NCI-H1417 (cell line): Measurements from ENCODE around the gene USP54.
A peak's percentile ranks its signal among the peaks of the same experiment; 100 is the strongest.

Experiments used
- DNase-seq, 3 experiments: peaks; one replicate each; lab custom pipeline; 2025; lab: John Stamatoyannopoulos, UW

Gene USP54

DNA sequence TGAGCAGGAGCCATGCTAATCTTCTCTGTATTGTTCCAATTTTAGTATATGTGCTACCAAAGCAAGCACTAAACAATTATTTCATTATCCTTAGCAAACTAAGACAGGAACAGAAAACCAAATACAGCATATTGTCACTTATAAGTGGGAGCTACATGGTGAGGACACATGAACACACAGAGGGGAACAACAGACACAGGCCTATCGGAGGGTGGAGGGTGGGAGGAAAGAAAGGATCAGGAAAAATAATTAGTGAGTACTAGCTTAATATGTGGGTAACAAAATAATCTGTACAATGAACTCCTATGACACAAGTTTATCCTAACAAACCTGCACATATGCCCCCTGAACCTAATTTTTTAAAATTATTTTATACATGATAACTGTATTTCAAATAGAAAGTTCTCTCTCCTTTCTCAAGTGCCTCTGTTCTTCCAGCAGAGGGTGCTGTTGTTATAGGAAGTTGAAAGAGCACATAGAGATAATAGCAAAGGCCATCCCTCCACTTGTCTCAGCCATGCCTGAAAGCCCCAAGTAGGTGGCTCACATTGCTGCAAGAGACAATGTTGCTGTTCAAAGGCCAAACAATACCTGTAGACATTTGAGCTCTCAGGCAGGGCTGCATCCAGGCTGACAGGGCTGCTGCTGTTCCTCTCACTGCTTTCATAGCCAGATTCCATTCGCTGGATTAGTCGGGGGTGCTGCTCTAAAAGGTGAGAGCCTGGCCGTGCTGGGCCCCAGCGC is 61.9 kb downstream of the USP54 start:
- peak; percentile 17 to 75 (median 75) for DNase-seq

DNA sequence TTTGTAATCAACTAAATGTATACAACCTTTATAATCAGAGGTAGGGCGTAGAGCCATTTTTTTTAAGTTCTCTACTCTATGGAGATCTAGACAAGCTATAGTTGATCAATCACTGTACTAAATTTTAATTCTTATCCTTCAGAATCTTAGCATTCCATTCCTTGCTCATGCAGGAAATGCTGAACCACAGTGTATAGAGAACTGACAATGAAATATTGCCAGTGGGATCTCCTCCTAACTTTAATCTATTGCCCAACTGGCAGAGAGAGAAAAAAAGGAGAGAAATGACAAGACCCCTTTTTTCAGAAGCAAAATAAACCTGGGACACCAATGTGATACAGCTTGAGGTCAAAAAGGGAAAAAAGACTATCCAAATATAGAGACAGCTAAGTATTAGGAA is 68.9 kb downstream of the USP54 start:
- DNase-seq, result no peak

- DNase-seq, result no peak
These were observed 71.8 kb downstream of the USP54 start for GRCh38 chr10:73519336-73519735.

DNA sequence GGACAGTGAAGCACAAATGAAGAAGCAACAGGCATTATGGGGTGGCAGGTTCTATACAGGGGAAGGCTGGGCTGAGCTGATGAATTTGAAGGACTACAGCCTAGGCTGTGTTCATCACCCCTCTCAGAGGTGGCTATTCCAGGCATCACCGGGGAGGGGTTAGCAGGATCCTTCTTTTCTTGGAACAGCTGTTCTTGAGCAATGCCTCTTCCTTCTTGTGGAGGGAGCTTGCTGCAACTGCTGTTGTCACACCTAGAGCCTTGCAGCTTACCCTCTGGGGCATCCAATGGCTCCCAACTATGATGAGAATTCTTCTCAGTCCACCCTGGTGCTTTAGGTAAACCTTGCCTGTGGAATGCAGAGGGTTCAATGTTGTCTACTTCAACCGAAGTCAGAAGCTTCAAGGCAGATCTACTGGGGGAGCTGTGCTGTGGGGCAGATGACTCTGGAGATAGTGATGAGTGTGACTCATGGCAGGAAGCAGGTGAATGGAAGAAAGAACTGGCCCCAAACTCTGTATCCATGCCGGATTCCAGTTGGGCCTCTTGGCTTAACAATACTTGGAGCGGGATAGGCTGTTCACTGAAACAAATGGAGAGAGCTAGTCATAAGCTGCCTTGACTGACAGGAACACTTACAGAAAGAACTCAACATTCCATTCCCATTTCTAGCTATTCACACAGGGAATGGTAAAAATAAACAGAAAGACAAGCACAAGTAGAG is 73.8 kb downstream of the USP54 start:
- no peak for DNase-seq

GRCh38 chr10:73512207-73512743 is 78.9 kb downstream of the USP54 start:
- DNase-seq, result no peak

DNA sequence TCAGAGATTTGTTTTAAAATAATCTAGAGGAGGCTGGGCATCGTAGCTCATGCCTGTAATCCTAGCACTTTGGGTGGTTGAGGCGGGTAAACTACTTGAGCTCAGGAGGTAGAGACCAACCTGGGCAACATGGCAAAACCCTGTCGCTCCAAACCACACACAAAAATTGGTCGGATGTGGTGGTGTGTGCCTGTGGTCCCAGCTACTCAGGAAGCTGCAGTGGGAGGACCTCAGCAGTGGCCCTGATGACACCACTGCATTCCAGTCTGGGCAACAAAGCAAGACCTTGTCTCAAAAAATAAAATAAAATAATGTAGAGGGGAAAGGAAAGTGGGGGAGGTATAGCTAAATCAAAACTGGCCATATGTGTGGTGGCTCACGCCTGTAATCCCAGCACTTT is 81.4 kb downstream of the USP54 start:
- DNase-seq, result no peak

DNA sequence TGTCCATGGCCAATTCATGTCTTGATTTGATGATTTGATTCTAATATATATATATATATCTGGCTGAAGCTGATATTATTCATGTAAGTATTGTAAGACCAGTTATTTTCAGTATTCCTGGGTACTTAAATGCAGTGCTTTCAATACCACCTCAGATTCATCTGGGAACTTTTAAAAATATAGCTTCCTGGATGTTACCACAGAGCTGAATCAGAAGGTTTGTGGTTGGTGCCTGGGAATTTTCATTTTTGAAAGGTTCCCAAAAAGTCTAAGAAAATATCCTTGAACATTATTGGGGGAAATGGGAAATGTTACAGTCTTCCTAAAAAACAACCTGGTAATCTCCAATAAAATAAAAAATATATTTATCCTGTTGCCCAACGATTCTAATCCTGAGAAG is 84.7 kb downstream of the USP54 start:
- DNase-seq, result no peak

DNA sequence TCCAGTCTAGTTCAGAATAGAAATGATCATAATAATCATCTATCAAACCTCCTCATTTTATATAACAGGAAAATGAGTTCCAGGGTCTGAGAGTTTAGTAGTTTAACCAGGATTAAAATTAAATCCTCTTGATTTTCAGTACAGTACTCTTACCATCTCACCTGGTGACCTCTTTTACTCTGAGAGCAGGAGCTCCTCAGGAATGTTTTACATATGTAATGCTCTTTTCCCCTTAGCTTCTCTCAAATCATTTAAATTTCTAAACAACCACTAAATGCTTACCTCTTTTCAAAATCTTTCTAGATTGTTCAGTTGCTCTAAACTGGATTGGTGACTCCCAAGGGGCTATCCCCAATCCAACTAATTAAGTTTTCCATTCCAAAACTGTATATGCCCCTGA is 85.1 kb downstream of the USP54 start:
- DNase-seq, result no peak

DNA sequence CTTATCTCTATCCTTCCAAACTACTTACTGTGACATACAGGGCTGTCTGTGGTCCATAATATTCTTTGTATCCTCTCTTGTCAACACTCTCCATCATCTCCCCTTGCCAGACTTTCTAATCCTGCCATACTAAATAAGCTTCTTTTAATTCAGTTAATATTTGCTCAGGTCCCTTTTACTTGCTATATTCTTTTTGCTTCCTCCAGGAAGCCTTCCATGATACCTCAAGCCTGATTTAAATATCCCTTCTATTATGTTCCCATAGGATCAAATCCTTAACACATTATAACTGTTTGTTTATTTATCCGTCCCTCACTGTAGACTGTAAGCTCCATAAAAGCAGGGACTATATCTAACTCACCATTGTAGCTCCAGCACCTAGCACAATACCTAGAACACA is 88.1 kb downstream of the USP54 start:
- no peak for DNase-seq

GRCh38 chr10:73501651-73502050 is 89.5 kb downstream of the USP54 start:
- DNase-seq, result no peak

GRCh38 chr10:73497623-73498022 is 93.5 kb downstream of the USP54 start:
- DNase-seq, result no peak

DNA sequence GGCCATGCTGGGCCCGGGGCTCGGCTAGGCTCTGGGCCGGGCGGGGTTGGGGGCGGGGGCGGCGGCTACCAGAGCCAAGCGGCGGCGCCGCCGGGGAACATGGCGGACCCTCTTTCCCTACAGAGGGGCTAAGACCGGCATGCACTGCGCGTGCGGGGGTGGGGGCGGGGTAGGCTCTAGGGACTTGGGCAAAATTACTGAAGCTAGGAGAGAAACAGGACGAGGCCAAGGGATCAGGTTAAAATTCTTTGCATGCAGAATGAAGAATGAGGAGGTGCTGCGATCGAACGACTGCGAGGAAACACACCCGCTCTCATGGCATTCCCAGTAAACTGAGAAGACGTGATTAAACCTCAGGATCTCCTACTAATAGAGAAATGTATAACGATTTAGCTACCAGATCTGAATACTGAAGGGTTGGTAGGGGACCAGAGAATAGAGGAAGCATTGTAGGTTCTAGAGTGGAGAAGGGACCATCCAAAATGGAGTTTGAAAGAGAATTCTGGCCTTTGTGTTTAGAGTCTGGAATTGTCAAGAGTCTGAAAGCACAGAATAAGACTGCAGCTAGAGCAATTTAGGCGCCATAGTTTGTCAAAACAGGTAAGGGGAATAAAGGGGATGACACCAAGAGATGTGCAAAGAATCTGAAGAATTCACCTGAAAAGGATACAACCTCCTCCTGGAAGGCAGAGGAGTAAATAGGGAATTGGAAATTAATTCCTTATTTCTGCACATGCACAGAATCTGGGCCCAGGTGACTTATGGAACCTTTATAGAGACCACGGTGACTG is 95.1 kb downstream of the USP54 start, which contains the start of gene PPP3CB:
PPP3CB (minus strand) TSS at position 141 of the 791 bp plus-strand sequence; CDS start at position 6, 135 bp downstream.
- DNase-seq, result peak; percentile 82 to 93 (median 85)

DNA sequence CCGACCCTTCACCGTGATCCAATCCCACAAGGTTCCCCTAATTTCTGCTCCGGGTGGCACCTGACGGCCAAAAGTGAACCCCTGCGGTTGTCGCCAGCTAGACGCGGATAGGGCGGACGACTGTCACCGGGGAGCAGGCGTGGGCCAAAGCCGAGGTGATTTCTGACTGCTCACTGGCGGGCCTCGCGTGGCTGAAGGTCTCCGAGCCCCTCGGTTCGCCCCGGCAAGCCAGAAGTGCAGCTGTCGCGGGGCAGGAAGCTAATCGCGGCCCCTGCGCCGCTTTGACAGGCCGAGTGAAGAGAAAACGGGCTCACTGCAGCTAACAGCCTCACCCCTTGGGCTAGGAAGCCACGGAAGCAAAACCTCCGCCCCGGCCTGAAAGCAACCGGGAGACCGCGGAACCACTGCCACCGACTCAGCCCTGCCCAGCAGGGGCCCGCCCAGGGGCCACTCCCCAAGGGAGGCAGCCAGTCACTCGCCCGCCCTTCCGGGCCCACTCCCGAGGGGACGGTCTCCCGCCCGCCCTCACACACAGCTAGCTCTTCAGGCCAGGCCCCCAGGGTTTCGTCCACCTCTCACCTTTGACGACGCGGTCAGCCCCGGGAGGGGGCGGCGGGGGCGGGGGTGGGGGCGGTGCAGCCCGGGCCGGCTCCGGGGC is 95.8 kb downstream of the USP54 start:
- DNase-seq, result peak; percentile 56 to 84 (median 80)

DNA sequence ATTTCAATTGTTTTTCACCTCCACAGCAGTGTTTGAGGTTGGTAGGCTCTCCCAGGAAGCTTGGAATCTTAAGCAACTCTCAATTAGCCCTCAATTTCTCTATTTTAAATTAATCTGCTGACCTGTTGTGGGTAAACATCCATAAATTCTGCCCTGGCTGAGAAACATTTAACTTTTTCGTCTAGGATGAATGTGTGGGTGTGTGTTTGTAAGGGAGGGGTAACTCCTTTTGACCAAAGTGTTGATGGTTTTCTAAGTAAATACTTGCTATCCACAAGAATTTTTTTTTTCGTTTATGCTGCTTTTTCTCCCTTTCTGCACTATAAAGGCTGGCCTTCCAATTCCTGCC is 96.3 kb downstream of the USP54 start:
- peak in 1 of 3 experiments; percentile 23 for DNase-seq

DNA sequence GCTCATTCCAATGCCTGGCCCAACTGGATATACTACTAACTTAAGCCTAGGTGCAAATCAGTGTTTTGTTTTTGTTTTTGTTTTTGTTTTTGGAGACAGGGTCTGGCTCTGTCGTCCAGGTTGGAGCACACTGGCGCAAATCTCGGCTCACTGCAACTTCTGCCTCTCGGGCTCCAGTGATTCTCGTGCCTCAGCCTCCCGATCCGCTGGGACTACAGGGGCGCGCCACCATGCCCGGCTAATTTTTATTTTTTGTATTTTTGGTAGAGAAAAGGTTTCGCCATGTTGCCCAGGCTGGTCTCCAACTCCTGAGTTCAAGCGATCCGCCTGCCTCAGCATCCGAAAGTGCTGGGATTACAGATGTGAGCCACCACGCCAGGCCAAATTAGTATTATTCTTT is 96.9 kb downstream of the USP54 start:
- no peak for DNase-seq

- DNase-seq, result no peak
These were observed 97.4 kb downstream of the USP54 start for GRCh38 chr10:73493781-73494180.

DNA sequence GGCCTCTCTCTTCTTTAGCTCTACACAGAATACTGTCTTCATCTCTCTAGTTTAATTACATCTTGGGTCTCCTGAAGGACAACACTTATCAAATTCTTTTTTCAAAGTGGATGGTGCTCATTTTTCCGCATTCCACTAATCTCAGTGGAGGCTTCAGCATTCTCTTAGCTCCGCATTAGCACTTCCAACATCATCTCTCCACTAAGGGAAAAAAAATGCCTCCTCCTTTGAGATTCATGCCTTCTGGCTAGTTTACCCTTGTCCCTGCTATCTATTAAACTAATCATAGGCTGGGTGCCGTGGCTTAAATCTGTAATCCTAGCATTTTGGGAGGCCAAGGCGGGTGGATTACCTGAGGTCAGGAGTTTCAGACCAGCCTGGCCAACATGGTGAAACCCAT is 104.5 kb downstream of the USP54 start:
- no peak for DNase-seq

DNA sequence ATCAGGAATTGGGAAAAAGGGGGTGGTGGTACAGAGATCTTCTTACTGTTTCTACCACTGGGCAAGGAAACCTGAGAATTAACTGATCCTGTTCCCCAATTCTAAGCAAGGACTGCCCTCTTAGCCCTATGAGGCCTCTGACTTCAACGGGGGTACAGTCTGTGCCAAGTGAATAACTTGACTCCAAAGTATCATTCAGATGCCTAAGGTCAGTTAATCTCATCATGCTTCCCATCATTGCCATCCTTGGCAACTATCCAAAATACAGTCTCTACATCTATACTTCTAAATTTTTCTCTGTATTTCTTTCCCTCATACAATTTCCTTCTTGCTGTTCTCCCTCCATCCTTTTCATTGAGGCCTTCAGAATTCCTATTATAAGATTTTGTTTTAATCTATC is 105.8 kb downstream of the USP54 start:
- no peak for DNase-seq

DNA sequence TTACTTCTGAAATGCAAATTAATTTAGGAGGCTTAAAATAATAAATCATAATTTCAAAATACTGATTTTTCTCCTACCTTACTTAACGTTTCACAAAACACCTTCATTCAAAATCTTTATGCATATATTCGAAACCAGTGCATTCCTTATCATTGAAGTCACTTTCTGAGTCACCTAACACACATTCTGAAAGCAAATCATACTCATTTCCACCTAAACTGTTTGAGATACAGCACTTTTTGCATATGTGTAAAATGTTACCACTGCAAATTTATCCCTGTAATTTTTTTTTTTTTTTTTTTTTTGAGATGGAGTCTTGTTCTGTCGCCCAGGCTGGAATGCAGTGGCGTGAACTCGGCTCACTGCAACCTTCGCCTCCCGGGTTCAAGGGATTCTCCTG is 111.0 kb downstream of the USP54 start:
- no peak for DNase-seq

- DNase-seq, result no peak
These were observed 112.5 kb downstream of the USP54 start for GRCh38 chr10:73478636-73479035.

- DNase-seq, result no peak
These were observed 119.9 kb downstream of the USP54 start for GRCh38 chr10:73471226-73471625.

DNA sequence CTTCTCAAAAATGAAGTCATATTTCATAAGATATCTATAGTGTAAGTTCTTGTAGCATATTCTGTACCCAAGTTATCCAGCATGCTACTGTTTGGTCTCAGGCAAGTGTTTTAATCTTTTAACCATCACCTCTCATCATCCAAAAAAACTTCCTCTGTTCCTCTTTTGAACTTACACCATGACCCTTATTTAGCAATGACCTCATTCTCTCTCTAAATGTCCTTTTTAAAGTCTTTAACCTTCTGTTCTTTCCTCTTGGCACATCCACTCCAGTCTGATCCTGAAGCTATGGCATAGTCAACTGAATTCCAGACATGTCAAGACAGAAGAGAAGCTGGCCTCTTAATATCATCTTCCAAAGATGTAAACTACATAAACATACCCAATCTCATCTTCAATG is 121.6 kb downstream of the USP54 start:
- DNase-seq, result no peak
